ENCODE measurements around the gene PCDHB1.

- TF ChIP-seq CTCF (IDR thresholded peaks at IDR 0.05; ENCODE audit: borderline replicate concordance, extremely low read depth, low read length, poor library complexity, severe bottlenecking), result no peak
- TF ChIP-seq EZH2 (IDR thresholded peaks at IDR 0.05; ENCODE audit: borderline replicate concordance, low read depth, low read length, severe bottlenecking), result no peak
Measured at GRCh38 chr5:141039517-141039916, 11.7 kb upstream of the PCDHB1 start.
